Common myeloid progenitor, CD34-positive (primary cell): Measurements from ENCODE around the gene FAM228B.
"Not testable (repeated sequence)": the region's sequence is repeated elsewhere in the genome, so short reads cannot be mapped to it uniquely, and the experiment has no call there.

Experiments
- CTCF ChIA-PET: fragments of 350-600 bp; sonication (Branson Sonifier 250); formaldehyde crosslinking; loops from one replicate; lab custom pipeline; 2021; ENCODE audit warnings: antibody characterized with exemption; lab: Charles Lee
- POLR2A ChIA-PET: fragments of 350-600 bp; sonication (Branson Sonifier 250); formaldehyde crosslinking; loops from one replicate; lab custom pipeline; 2021; ENCODE audit warnings: antibody characterized with exemption; lab: Charles Lee
- DNase-seq, 3 donors: peaks; one replicate each; pipeline versions ENCODE4 v3.0.0 to v3.0.0-alpha.2; 2013
- H3K27ac ChIP-seq, 2 experiments: 1 replicate in 1 of 2; 2 replicates in 1 of 2; pipeline ENCODE4 v1.7.0; 2013; ENCODE audit warnings: inconsistent platforms in 2 of 2, low read length in 2 of 2, mild to moderate bottlenecking in 2 of 2, low read depth in 1 of 2, moderate library complexity in 1 of 2; ENCODE audit not compliant: severe bottlenecking in 2 of 2, insufficient read depth in 1 of 2, poor library complexity in 1 of 2
- H3K27me3 ChIP-seq, 5 experiments: replicated peaks in 2 of 5; 1 replicate in 3 of 5; 2 replicates in 2 of 5; pipeline versions ENCODE4 v1.6.1 to v1.7.0; 2013; ENCODE audit warnings: low read length in 4 of 5, mild to moderate bottlenecking in 2 of 5, moderate library complexity in 2 of 5, inconsistent platforms in 1 of 5; ENCODE audit not compliant: insufficient read depth in 5 of 5, control insufficient read depth in 4 of 5
- H3K36me3 ChIP-seq, 4 experiments: 1 replicate in 2 of 4; 2 replicates in 2 of 4; pipeline versions ENCODE4 v1.6.1 to v1.7.0; 2013; ENCODE audit warnings: low read length in 3 of 4, control low read depth in 1 of 4, mild to moderate bottlenecking in 1 of 4; ENCODE audit not compliant: control insufficient read depth in 4 of 4, insufficient read depth in 4 of 4
- H3K4me1 ChIP-seq, 4 experiments: 1 replicate in 3 of 4; 2 replicates in 1 of 4; pipeline versions ENCODE4 v1.6.1 to v1.7.1; 2013; ENCODE audit warnings: low read length in 3 of 4, mild to moderate bottlenecking in 3 of 4, control low read depth in 1 of 4, inconsistent platforms in 1 of 4, moderate library complexity in 1 of 4; ENCODE audit not compliant: control insufficient read depth in 4 of 4, insufficient read depth in 4 of 4; ENCODE audit errors: control extremely low read depth in 1 of 4
- H3K4me3 ChIP-seq, 7 experiments: 1 replicate in 4 of 7; 2 replicates in 3 of 7; pipeline versions ENCODE4 v1.5.1 to v1.7.0; 2013; ENCODE audit warnings: mild to moderate bottlenecking in 7 of 7, low read length in 6 of 7, moderate library complexity in 6 of 7, inconsistent platforms in 2 of 7, low read depth in 2 of 7, control low read depth in 1 of 7; ENCODE audit not compliant: insufficient read depth in 4 of 7, control insufficient read depth in 1 of 7; ENCODE audit errors: extremely low read depth in 1 of 7
- H3K9me3 ChIP-seq, 5 experiments: 1 replicate in 4 of 5; 2 replicates in 1 of 5; pipeline versions ENCODE4 v1.6.1 to v1.7.1; 2013; ENCODE audit warnings: low read length in 4 of 5, mild to moderate bottlenecking in 2 of 5, inconsistent platforms in 1 of 5, low read depth in 1 of 5, moderate library complexity in 1 of 5; ENCODE audit not compliant: control insufficient read depth in 4 of 5, insufficient read depth in 2 of 5; ENCODE audit errors: control extremely low read depth in 1 of 5
- WGBS: methylation state at CpG from one replicate; pipeline ENCODE4 v1.1.5; 2013; ENCODE audit not compliant: insufficient coverage; 5-methylcytosine and 5-hydroxymethylcytosine counted together

FAM228B gene

DNA sequence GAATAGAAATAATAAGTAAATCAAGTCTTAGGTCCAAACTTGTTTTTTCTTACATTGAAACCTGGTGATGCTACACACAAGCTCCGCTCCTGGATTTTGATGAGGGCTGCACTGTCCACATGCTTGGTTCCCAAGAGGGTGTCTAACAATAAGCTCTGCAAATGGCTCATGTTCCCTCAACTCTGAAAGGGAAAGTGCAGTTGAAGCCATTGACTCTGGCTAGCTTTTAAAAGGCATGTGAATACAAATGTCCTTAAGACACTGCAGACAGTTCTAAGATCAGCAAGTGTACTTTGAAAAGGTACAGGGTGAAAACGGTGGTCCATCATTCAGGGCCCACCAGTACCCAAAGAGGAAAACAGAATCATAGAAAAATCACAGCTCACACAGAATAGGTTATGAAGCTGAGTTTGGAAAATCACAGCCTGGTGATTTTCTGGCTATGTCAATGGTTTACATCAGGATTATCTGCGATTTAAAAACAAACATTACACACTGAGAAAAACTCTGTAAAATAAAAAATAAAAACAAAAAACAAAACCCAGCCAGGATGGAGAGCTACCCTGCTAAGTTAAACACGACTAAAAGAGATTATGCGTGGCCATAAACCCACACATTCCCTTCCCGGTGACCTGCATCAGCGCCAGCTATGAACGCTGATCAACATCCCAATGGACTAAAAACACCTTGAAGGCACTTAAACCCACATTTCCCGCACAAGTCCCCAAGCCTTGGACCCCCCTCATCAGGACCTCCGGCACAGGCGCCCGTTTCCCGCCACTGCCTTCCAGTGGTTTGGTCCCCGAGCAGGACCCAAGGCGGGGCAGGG, 689 bp upstream of the FAM228B start:
- ChIA-PET CTCF (interaction anchor here (1.2 to 2.4 kb wide), 2 partner anchors 33 to 38 kb away, joined by 3 to 13 read pairs; partner anchors contain the start of gene TP53I3), POLR2A (no interaction called here)
- H3K27ac ChIP-seq, result peak overlapping the region in 1 of 2 experiments; percentile 54
- peaks cover 3 to 24% (median 17%) of the 10 kb centered on the region in 4 experiments for H3K4me1 ChIP-seq
- no peaks in the 10 kb centered on the region for H3K27me3 ChIP-seq
- DNase-seq, result no peak
- peak overlapping the region; percentile 67 to 86 (median 80) for H3K4me3 ChIP-seq
- H3K9me3 ChIP-seq, result no peaks in the 10 kb centered on the region
- H3K36me3 ChIP-seq, result peaks cover 0 to 7% (median 0%) of the 10 kb centered on the region in 4 experiments
- 18% methylated on average over 9 of the region's 15 CpGs for WGBS

DNA sequence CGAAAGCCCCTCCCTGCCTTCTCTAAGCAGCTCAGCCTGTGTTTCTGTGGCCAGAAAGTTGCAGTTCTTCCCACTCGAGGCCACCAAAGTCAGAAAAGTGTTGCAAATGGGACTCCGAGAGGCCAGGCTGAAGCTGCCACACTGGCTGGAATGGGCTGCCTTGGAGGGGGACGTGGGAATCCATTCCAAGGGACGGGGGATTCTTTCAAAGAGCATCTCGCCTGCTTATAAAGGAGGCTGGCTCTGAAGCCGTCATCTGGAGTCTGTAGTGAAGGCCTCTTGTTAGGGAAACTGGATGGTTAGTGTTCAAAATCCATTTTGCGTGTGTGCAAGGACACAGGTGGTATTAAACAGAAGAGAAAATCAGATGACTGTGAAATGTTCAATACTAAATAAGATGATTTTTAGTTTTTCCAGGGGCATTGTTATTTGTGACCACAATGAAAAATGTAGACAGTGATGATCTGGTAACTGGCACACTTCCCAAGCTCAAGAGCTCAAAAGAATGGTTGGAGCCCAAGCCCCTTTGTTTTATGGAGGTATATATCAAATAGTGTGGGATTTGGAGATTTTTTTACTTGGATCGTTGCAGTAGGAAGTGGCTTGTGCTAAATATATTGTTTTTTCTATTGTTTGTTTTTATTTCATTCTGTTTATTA, 782 bp downstream of the FAM228B start:
- no peaks in the 10 kb centered on the region for H3K36me3 ChIP-seq
- CTCF ChIA-PET, result interaction anchor here (1.5 to 1.9 kb wide), 2 partner anchors 10 to 40 kb away, joined by 9 read pairs; partner anchors contain the start of gene TP53I3
- WGBS, result 6% methylated on average over 6 of the region's 9 CpGs
- POLR2A ChIA-PET, result interaction anchor here (0.5 kb wide), 1 partner anchor 375 kb away, joined by 4 read pairs; no protein-coding TSS in a partner anchor
- H3K4me3 ChIP-seq, result peak overlapping the region; percentile 67 to 86 (median 80)
- DNase-seq, result peak in 1 of 3 donors; percentile 55
- peak overlapping the region; percentile 76 to 88 for H3K27ac ChIP-seq
- H3K27me3 ChIP-seq, result no peaks in the 10 kb centered on the region
- peaks cover 3 to 26% (median 18%) of the 10 kb centered on the region in 4 experiments for H3K4me1 ChIP-seq
- H3K9me3 ChIP-seq, result no peaks in the 10 kb centered on the region

DNA sequence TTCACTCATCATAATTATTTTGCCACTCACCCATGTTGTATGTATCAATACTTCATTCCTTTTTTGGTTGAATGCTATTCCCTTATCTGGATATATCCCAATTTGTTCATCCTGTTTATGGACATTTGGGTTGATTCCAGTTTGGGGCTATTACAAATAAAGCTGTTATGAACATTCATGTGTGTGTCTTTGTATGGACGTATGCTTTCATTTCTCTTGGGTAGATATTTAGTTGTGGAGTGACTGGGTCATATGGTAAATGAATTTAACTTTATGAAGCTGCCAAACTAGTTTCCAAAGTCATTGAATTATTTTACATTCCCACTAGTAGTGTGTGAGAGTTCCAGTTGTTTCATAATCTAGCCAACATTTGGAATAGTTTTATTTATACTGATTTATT, 2.7 kb downstream of the FAM228B start:
- ChIA-PET CTCF (interaction anchor here (0.6 to 0.9 kb wide), 2 partner anchors 13 to 14 kb away, joined by 3 to 4 read pairs; no protein-coding TSS in a partner anchor), POLR2A (no interaction called here)
- WGBS, result no CpG with 5 or more reads among the region's 1 CpG
- H3K27ac ChIP-seq, result no peak overlapping the region
- no peaks in the 10 kb centered on the region for H3K27me3 ChIP-seq
- no peaks in the 10 kb centered on the region for H3K9me3 ChIP-seq
- no peak for DNase-seq
- H3K4me3 ChIP-seq, result no peak overlapping the region
- H3K36me3 ChIP-seq, result no peaks in the 10 kb centered on the region
- peaks cover 3 to 27% (median 18%) of the 10 kb centered on the region in 4 experiments for H3K4me1 ChIP-seq

DNA sequence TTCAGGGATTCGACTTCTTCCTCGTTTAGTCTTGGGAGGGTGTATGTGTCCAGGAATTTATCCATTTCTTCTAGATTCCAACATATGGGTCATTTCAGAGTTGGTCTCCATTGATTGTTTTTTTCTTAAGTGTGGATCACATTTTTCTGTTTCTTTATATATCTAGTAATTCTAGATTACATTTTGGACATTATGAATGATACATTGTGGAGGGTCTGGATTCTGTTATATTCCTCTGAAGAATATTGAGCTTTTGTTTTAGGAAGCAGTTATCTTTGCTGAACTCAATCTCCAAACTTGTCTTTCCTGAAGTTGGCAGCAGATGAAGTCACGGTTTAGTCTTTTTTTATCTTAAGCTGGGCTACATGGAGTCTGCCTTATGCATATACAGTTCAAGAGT, 9.3 kb downstream of the FAM228B start:
- DNase-seq, result no peak
- ChIA-PET POLR2A (no interaction called here), CTCF (no interaction called here)
- Histone ChIP-seq H3K4me3 (no peak overlapping the region), H3K4me1 (peaks cover 0 to 2% (median 1%) of the 10 kb centered on the region in 4 experiments), H3K27me3 (no peaks in the 10 kb centered on the region), H3K9me3 (peaks cover 0 to 14% (median 7%) of the 10 kb centered on the region in 5 experiments), H3K36me3 (peaks cover 0 to 3% (median 0%) of the 10 kb centered on the region in 4 experiments), H3K27ac (no peak overlapping the region)
- 100% methylated on average over 1 of the region's 3 CpGs for WGBS

DNA sequence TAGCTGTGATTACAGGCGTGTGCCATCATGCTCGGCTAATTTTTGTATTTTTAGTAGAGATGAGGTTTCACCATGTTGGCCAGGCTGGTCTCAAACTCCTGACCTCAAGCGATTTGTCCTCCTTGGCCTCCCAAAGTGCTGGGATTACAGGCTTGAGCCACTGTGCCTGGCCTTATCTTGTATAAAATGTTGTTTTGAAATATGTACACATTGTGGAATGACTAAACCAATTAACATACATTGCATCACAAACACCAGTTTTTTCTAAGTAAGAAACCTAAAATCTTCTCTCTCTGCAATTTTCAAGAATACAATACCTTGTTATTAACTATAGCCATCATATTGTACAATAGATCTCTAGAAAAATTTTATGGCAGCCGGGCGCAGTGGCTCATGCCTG, 17.0 kb downstream of the FAM228B start:
- H3K27me3 ChIP-seq, POLR2A ChIA-PET, H3K4me1 ChIP-seq, H3K9me3 ChIP-seq, CTCF ChIA-PET, H3K27ac ChIP-seq, H3K4me3 ChIP-seq, DNase-seq: not testable (repeated sequence)
- no CpG with 5 or more reads among the region's 5 CpGs for WGBS
- H3K36me3 ChIP-seq, result peaks cover 2 to 13% (median 7%) of the 10 kb centered on the region in 4 experiments

DNA sequence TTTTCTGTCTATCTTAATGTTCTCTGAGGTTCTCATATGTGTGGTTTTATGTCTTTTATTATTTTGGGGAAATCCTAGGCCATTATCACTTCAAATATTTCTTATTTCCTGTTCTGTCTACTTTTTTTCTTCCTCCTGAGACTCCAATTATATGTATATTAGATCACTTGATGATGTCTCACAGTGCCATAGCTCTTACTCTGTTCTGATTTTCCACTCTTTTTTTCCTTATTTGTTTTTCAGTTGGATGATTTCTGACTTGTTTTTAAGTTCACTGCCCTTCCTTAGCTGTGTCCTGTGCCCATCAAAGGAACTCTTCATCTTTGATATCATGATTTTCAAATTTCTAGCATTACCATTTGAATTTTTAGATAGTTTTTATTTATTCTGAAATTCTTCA, 24.1 kb downstream of the FAM228B start:
- CTCF ChIA-PET, result no interaction called here

More for the DNA sequence above, 24.1 kb downstream of the FAM228B start:
- peaks cover 0 to 17% (median 5%) of the 10 kb centered on the region in 5 experiments for H3K9me3 ChIP-seq
- peak in 2 of 3 donors; percentile 37 to 43 for DNase-seq
- POLR2A ChIA-PET, result no interaction called here
- no peaks in the 10 kb centered on the region for H3K4me1 ChIP-seq
- peaks cover 4 to 27% (median 11%) of the 10 kb centered on the region in 4 experiments for H3K36me3 ChIP-seq
- H3K4me3 ChIP-seq, result no peak overlapping the region
- H3K27ac ChIP-seq, result no peak overlapping the region
- H3K27me3 ChIP-seq, result no peaks in the 10 kb centered on the region
